ENCODE data around the gene PAEP.
"Not testable (repeated sequence)": the region's sequence is repeated elsewhere in the genome, so short reads cannot be mapped to it uniquely, and the experiment has no call there.

PAEP gene

DNA sequence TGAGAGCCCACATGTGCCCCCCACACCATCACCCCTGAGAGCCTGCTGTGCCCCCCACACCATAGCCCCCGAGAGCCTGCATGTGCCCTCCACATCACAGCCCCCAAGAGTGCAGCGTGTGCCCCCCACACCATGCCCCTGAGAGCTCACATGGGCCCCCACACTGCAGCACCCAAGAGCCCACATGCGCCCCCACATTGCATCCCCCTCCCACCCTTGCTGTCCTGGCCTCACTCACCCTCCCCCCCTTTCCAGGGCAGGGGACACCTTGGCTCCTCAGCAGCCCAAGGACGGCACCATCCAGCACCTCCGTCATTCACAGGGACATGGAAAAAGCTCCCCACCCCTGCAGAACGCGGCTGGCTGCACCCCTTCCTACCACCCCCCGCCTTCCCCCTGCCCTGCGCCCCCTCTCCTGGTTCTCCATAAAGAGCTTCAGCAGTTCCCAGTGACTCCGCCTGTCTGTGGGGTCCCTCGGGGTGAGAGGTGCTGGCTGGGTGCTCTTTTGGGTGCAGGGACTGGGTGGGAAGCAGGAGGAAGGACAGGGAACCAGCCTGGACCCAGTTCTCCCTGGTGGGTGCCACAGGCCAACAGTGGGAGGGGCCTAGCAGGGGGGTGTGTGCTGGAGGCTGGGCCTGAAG, 35.3 kb upstream of the PAEP start:
- no peak for DNase-seq (ENCODE audit: low read depth in 2 of 2)

DNA sequence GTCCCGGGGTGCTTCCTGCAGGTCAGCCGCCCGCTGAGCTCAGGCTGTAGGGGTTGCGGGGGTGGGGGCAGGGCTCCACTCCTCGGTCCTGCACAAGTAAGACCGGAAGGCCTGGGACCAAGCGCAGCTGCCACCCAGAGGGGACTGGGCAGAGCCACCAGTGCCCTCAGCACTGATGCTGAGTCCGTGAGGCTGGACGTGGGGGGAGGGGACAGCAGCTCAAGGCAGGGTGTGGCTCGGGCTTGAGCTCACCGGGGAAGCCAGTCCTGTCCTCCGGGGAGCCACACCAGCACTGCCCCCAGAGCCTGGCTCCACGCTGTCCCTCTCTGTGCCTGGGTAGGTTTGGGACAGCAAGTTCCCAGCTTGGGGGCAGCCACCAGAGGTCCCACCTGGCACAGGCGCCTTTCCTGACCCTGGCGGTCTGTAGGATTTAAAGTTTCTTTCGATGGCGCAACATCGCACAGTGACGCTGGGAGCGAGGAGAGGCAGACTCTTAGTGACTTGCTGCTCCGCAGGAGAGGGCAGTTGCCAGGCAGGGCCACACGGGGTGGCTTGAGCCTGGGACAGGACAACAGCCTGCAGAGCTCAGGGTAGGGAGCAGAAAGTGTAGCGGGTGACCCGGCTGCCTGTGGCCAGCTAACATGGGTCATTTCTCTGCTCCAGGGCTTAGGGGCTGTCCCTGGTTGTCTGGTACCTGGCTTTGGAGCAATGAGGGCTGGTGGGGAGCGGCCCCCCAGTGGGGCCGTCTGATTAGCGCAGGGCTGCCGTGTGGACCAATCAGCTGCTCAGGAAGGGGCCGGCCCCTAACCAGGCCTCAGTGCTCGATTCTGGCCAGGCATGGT, 34.6 kb upstream of the PAEP start:
- no peak for DNase-seq (ENCODE audit: low read depth in 2 of 2)

DNA sequence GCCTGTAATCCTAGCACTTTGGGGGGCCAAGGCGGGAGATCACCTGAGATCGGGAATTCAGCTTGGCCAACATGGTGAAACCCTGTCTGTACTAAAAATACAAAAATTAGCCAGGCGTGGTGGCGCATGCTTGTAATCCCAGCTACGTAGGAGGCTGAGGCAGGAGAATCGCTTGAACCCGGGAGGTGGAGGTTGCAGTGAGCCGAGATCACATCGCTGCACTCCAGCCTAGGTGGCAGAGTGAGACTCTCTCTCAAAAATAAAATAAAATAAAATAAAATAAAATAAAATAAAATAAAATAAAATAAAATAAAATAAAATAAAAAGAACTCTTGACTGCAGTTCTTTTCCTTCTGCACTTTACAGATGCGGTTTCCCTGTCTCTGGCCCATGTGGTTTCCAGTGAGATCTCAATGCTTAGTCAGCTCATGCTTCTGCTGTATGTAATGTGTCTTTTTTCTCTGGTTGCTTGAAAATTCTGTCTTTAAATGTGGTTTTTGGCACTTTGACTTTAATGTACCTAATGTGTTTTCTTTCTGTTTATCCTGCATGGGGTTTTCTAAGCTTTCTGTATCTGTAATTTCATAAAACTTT, 32.6 kb upstream of the PAEP start:
- DNase-seq (ENCODE audit: low read depth in 2 of 2) = not testable (repeated sequence)

DNA sequence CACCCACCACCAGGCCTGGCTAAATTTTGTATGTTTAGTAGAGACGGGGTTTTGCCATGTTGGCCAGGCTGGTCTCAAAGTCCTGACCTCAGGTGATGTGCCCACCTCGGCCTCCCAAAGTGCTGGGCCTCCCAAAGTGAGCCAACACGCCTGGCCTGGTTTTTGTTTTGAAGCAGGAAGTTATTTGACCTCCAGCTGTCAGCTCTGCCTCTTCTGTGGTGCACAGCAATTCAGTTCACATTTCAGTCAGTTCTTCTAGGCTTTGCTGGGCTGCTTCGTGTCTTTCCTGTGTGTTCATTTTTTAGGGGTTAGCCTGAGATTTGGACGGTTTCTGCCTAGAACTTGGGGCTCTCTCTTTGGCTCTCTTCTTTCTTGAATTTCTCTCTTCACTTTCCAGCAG, 31.4 kb upstream of the PAEP start:
- no peak for DNase-seq (ENCODE audit: low read depth in 2 of 2)

DNA sequence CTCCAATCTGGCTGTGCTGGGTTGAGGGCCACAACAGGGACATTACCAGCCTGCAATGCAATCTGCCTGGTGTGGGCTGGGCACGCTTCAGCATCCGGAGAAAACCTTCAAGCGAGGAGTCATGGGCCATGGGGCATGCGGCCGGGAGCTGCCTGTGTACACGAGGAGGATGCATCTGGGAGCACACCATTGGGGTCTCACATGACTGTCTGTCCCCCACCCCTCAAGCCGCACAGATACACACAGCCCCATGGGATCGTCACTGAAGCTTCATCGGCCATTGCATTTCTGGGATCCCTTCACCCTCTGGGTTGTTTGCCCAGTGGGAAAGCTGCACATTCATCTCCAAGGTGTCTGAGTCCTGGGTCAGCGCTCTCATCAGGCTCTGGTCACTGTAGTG, 30.5 kb upstream of the PAEP start:
- no peak for DNase-seq (ENCODE audit: low read depth in 2 of 2)

DNA sequence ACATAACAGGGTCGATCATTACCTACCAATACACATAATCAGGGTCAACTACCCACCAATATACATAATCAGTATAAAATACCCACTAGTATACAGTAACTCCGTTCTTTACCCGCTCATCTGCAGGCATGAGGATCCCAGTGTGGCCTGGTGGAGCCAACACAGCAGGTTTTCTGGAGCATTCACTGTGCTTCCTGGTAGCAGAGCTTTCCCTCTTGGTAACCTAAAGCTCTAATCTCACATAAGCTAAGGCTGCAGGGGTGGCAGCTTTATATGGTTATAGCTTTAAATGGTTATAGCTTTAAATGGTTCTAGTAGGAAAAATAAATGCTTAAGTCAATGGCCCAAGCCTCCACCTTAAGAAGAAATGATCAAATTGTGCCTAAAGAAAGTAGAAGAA, 28.4 kb upstream of the PAEP start:
- DNase-seq (ENCODE audit: low read depth in 2 of 2) = no peak

DNA sequence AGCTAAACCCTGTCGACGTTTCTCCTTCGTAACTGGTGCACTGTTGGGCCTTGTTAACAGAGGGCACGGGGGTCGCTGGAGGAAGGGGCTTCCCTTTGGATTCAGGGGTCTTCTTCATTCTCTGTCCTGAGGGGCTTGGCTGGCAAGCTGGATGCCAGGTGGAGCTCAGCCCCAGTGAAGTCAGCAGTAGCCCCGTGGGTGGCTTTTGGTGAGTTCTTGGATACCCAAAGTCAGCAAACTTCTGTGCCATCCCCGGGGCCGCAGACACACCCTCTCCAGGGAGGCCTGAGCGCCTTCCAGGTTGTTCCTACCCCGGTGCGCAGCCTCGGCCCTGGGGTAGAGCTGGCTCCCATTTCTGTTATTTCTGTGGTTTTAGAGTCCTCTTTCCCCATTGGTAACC, 27.9 kb upstream of the PAEP start:
- no peak for DNase-seq (ENCODE audit: low read depth in 2 of 2)

DNA sequence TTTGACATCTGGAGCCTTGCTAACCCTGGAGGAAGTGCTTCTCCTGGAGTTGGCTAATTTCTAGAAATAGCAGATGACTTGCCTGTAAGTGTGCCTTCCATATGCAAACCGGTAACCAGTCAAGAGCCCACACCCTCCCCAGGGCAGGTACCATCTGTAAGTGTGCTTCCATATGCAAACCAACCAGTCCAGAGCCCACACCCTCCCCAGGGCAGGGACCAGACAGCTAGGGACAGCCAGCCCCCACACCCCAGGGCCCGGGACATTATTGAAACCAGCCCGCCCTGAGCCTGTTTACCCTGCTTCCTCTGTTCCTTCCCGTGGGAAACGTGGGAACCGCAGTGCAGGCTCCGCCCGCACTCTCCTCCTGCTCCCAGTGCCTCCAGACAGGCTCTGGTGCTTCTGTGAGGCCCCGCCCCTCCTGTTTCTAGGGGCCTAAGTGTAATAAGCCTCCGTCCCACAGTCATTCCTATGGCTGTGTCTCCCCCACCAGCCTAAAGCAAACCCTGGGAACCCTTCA, 27.3 kb upstream of the PAEP start:
- not testable (repeated sequence) for DNase-seq (ENCODE audit: low read depth in 2 of 2)

DNA sequence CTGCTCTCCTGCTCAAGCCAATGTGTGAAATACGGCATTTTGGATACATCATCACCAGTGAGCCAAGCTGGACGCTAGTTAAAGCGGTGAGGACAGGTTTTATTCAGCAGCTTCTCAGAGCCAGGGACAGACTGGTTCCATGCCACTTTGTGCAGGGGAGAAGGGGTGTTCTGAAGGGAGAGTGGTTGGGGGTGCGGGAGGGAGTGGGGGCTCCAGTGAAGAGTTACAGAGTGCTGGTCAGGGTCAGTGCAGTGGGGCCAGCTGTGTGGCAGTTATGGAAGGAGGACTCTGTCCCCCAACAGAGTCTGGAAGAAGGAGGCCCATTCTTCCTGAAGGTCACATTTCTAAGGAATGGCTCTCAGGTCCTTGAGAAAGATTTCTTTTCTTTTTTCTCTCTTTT, 26.7 kb upstream of the PAEP start:
- DNase-seq (ENCODE audit: low read depth in 2 of 2) = not testable (repeated sequence)

DNA sequence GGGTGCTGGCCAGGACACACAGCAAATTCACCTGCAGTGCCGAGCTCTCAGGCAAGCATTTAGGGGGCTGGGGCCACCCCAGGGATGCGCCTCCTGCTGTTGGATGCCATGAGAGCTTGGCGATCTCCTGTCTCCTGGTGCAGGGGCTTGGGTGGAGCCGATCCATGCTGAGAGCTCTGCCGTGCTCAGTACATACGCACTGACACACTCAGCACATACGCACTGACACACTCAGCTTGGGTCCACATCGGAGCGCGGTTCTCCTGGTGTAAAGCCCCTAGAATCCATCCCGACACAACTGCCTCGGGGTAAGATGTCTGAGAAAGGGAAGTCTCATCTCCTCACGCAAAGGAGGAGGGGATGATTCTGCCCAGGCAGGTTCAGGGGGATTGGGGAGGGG, 25.9 kb upstream of the PAEP start:
- DNase-seq (ENCODE audit: low read depth in 2 of 2) = not testable (repeated sequence)

DNA sequence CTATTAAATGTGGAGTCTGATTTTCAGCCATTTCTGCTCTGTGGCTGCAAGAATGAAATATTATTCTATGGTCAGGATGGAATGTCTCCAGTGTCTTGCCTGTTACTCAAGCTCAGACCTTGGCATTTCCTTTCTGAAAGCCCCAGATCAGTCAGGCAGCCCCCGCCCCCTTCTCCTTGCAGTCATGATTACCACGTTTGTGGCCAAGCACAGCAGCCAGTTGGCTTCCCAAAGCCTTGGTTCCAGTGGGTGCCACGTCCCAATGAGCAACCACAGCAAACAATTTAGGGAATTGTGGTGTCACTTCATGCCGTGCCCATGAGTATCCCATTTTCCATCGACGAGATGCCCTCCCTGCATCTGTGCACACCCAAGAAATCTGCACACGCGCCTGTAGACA, 25.3 kb upstream of the PAEP start:
- DNase-seq (ENCODE audit: low read depth in 2 of 2) = no peak

DNA sequence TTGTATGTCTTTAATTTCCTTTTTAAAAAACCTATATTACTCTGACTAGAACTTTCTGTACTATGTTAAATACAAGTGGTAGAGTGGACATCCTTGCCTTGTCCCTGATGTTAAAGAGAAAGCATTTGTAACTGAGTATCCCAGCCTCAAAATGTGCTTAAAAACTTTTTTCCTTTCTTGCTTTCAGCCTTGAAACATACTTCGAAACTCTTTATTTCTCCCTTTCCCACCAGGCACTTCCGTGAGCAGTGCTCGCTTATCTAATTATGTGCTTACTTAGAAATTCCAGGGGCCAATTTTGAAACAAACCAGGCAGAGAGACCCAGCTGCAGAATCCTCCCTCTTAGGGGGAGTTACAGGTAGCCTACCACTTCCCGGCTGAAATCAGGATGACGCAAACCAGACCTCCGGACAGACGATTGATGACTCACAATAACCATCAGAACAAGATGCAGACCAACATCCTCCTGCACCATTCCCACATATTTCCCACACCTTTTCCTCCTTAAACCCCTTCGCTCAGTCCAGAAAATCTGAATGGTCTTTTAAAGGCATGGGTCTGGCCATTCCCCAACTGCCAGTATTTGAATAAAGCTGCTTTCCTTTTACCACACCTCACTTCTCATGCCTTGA, 18.2 kb upstream of the PAEP start:
- DNase-seq (ENCODE audit: low read depth in 2 of 2) = not testable (repeated sequence)

DNA sequence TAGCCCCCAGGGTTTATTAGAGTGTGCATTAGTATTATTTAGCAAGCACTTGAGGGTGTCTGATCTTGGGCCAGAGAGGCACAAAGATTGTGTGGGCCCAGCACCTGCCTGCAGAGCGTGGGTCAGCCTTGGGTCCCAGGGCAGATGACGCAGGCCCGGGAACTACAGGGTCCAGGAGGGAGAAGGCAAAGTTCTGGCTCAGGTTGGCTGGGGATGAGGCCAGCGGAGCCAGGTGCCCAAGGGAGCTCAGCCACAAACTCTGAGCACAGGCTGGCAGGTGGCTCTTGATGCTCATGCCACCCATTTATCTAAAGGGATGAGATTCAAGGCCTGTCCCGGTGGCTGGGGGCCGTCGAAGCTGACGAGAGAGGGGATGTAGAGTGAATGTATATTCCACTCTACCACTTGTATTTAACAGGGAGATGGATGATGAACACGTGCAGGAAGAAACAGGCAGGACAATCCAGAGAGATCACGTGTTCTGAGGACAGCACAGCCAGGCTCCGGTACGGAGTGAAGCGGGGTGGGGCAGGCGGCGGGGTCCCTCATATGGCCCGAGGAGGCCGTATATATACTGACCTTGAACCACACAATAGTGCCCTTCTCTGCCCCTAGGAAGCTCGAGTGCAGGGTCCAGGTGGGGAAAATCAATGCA, 16.4 kb upstream of the PAEP start:
- no peak for DNase-seq (ENCODE audit: low read depth in 2 of 2)

DNA sequence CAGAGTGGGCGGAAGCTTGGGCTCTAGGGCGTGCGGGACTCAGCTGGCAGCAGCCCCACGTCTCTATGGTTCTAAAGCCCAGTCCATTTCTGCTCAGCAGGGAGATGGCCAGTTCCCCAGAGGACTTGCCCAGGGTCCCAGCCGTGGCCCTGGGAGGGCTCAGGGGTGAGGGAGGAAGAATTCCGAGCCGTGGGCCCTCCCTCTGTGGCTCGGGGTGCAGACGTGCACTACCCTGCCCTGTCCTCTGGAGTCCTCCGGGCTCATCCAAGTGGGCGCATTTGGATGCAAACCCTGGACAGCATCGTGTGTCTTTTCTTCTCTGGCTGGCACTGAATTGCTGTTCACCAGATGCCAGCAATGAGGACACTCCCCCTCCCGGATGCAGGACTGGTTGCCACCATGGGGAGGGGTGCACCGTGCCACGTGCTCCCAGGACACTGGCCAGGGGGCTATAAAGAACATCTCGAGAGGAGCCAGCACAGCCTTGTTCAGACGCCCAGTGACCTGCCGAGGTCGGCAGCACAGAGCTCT, 15.8 kb upstream of the PAEP start, which contains the start of gene OBP2A:
OBP2A (plus strand) TSS at position 481 of the 531 bp plus-strand sequence. CDS start 55 bp downstream, outside the sequence.
- not testable (repeated sequence) for DNase-seq (ENCODE audit: low read depth in 2 of 2)

DNA sequence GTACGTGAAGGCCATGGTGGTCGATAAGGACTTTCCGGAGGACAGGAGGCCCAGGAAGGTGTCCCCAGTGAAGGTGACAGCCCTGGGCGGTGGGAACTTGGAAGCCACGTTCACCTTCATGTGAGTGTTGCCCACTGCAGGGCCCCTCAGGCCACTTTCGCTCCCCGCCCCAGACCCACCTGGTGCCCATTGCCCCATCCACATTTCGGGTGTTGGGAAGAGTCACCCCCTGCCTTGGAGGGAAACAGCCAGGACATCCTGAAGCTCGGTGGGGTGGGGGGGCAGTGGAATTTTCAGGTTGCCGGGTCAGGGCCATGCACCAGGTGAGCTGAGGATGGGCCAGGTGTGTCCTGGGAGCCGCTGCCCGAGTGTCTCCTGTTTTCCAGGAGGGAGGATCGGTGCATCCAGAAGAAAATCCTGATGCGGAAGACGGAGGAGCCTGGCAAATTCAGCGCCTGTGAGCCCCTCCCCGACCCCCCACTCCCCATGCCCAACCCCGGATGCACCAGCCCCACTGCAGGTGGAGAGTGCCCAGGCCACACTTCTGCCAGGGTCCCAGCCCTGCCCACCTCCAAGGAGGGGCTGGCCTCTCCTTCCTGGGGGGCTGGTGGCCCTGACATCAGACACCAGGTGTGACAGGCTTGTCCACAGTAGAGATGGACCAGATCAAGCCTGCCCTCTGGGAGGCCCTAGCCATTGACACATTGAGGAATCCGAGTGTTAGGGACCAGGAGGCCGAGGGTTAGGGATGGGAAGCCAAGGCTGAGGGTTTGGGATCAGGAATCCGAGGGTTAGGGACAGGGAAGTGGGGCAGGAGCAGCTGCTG, 14.6 kb upstream of the PAEP start:
- not testable (repeated sequence) for DNase-seq (ENCODE audit: low read depth in 2 of 2)

DNA sequence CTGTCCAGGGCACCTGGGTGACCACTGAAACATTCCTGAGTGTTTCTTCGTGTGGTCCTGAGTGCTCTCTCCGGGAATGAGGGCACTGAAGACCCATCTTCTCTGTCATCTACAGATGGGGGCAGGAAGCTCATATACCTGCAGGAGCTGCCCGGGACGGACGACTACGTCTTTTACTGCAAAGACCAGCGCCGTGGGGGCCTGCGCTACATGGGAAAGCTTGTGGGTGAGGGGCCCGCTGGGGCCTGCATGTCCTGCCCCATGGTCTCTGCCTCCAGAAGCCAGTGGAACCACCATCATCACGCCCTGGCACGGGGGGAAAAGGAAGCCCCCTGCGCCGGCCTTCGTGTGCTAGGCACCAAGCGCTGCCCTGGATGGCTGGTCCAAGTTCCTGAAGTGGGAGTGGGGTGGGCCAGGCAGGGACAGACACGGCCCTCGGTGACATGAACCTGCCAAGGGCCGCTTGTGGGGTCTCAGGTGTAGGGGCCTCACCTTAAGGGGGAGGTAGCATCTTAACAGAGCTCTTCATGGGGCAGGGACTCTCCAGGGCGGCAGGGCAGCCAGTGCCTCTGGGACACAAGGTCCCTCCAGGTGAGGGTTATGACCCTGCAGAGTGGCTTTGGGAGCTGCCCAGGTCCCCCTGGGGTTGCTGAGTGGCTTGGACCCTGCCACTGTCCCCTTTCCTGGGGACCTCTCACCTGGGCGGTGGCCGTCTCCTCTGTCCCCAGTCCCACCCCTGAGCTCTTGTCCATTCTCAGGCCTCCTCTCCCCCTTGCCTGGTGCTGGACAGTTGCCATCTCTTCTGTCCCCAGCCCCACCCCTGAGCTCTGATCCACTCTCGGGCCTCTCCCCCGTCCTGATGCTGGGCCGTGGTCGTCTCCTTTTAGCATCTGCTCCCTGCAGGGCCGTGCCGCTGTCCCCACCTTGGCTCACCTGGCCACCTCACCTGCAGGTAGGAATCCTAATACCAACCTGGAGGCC, 13.5 kb upstream of the PAEP start:
- no peak for DNase-seq (ENCODE audit: low read depth in 2 of 2)

DNA sequence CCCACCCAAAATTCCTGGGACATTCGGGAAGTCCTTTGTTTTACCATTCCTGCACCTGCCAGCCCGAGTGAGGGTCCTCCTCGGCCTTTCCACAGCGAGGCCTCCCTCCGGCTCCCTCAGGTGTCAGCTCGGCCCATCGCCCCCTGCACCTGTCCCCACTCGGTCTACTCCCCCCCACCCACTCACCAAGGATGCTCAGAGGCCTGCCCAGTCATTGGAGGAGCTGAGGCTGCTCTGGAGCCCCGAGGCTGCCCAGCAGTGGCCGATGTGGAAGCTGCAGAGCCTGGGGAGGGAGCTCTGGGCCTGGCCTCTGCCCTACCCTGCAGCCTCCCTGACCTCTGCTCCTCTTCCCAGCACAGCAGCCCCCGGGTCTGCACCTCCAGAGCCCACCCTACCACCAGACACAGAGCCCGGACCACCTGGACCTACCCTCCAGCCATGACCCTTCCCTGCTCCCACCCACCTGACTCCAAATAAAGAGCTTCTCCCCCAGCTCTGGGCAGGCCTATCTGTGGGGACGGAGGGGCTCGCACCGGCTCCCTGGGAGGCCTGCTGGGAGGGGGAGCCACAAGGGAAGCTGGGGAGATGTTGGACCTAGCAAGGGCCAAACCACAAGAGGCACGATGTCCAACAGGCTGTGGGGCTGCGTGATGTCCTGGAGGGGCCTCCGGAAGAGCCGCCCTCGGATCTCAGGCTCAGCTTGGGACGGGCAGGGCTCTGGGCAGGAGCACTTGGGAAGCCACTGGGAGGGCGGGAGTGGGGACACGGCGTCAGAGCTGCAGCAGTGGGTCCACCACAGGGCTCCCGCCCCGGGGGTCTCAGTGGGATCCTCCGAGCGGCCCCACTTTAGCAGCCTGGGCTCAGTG, 11.8 kb upstream of the PAEP start:
- not testable (repeated sequence) for DNase-seq (ENCODE audit: low read depth in 2 of 2)

DNA sequence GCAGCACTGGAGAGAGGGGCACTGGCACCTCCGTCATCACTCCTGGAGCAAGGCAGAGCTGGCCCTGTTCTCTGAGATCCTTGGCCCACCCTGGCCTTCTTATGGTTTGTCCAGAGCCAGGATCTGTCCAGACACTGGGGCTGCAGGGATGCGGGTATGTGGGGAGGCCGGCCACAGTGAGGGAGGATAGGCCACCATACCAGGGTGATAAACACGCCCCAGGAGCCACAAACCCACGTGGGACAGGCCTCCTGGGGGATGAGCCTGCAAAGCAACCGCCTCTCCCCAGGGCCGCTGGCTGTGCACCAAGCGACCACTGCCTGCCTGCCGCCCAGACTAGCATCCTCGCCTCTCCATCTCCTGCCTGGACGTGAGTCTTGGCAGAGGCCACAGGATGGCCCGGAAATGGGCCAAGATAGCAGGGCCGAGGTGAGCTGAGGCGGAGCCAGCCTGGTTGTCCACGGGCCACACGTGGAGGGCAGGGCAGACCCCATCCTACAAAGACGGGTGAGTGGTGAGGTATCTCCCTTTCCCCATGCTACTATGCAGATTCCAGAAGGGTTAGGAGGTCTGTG, 11.1 kb upstream of the PAEP start:
- no peak for DNase-seq (ENCODE audit: low read depth in 2 of 2)

Measured in stimulated activated CD8-positive, alpha-beta memory T cell treated with anti-CD3 and anti-CD28 coated beads, Interleukin-15, amount 100 ng/mL, for 48 hours (primary cell).